Measurements from ENCODE around the gene CCKAR. TPM values are rescaled to one million over a fixed set of nuclear protein-coding genes. Genes with fewer than 3 reads are reported as not detected.

Gene CCKAR
- polyA plus RNA-seq, 4 donors, result 0.18 TPM; not detected in 3

DNA sequence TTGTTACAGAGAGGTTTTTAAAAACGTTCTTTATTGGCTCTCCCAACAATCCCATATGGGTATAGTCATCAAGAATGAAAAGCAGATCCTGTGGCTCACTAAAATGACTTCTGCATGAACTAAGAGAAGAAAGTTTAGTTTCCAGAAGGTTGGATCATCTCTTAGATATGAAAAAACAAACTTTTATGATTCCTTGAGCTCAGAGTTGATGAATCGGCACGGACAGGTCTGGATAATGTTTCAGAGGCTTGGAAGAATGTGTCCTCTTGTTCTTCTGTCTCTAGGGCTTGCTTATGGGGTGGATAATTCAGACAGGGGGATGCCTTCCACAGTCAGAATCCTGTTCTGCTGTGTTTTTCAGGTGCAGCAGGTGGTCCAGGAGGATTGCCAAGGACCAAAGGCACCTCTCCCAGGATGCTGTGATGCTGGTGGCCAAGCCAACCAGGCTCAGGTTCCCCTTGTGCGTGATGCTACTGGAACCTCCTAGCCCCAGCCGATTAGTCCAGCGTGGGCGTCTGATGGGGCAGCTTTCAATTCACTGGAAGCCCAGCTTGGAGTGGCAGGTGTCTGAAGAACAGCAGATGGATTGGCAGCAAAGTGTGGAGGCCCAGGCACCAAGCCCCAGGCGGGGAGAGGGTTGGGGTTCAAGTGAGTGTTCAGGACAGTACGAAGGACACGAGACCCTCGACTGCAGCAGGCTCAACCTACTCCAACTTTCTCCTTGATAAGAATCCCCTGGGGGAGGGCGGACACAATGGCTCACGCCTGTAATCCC is 30.3 kb downstream of the CCKAR start:
- no peaks in the 10 kb centered on the region for H3K4me1 ChIP-seq (ENCODE audit: control insufficient read depth in 3 of 3, insufficient read depth in 2 of 3, low read depth in 1 of 3, low read length in 2 of 3)
- DNase-seq (no peak), FAIRE-seq (no peak)
- WGBS, 3 donors, result 93 to 95% (median 94%) methylated on average over 13 of the region's 13 CpGs
- no peaks in the 10 kb centered on the region for H3K27me3 ChIP-seq (ENCODE audit: control insufficient read depth in 3 of 3, insufficient read depth in 3 of 3, low read length in 3 of 3)
- H3K4me3 ChIP-seq (ENCODE audit: low read depth in 1 of 3, low read length in 3 of 3), result no peak overlapping the region
- peaks cover 0 to 4% of the 10 kb centered on the region in 2 donors for H3K9me3 ChIP-seq (ENCODE audit: control insufficient read depth in 2 of 2, insufficient read depth in 1 of 2, low read depth in 1 of 2, low read length in 1 of 2)
- no peaks in the 10 kb centered on the region for H3K36me3 ChIP-seq (ENCODE audit: control insufficient read depth in 3 of 3, insufficient read depth in 2 of 3, low read depth in 1 of 3, low read length in 3 of 3)
- H3K27ac ChIP-seq (ENCODE audit: low read depth in 1 of 3, low read length in 2 of 3), result no peak overlapping the region

- DNase-seq (peak; percentile 53 to 64), FAIRE-seq (peak; percentile 15)
Observed at GRCh38 chr4:26459054-26459755, 31.1 kb downstream of the CCKAR start.

DNA sequence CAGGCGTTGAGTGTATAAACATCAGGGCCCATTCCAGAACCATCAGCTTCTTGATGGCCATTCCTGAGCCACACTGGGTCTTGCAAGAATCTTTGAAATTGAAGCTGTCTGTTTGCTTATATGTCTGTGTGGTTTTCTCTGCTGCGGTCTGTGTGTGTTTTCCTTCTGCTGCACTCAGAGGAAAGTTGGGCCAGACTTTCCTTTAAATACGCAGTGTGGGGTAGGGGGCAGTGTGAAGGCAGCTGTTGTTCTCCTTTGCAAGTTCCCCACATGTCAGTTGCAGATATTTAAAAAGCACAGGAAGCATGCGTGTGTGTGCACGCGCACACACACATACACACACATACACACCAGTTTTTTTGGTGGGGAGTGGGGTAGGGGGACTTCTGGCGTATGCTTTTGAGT is 32.1 kb downstream of the CCKAR start:
- 52 to 79% (median 62%) methylated on average over 7 of the region's 7 CpGs for WGBS, 3 donors
- no peak overlapping the region for H3K27ac ChIP-seq (ENCODE audit: low read depth in 1 of 3, low read length in 2 of 3)
- DNase-seq (no peak), FAIRE-seq (no peak)
- no peaks in the 10 kb centered on the region for H3K4me1 ChIP-seq (ENCODE audit: control insufficient read depth in 3 of 3, insufficient read depth in 2 of 3, low read depth in 1 of 3, low read length in 2 of 3)
- no peaks in the 10 kb centered on the region for H3K27me3 ChIP-seq (ENCODE audit: control insufficient read depth in 3 of 3, insufficient read depth in 3 of 3, low read length in 3 of 3)
- peaks cover 0 to 8% of the 10 kb centered on the region in 2 donors for H3K9me3 ChIP-seq (ENCODE audit: control insufficient read depth in 2 of 2, insufficient read depth in 1 of 2, low read depth in 1 of 2, low read length in 1 of 2)
- H3K4me3 ChIP-seq (ENCODE audit: low read depth in 1 of 3, low read length in 3 of 3), result no peak overlapping the region
- no peaks in the 10 kb centered on the region for H3K36me3 ChIP-seq (ENCODE audit: control insufficient read depth in 3 of 3, insufficient read depth in 2 of 3, low read depth in 1 of 3, low read length in 3 of 3)

More at GRCh38 chr4:26459054-26459755, 31.1 kb downstream of the CCKAR start:
- no peaks in the 10 kb centered on the region for H3K4me1 ChIP-seq (ENCODE audit: control insufficient read depth in 3 of 3, insufficient read depth in 2 of 3, low read depth in 1 of 3, low read length in 2 of 3)
- H3K27ac ChIP-seq (ENCODE audit: low read depth in 1 of 3, low read length in 2 of 3), result no peak overlapping the region
- H3K4me3 ChIP-seq (ENCODE audit: low read depth in 1 of 3, low read length in 3 of 3), result no peak overlapping the region
- no peaks in the 10 kb centered on the region for H3K27me3 ChIP-seq (ENCODE audit: control insufficient read depth in 3 of 3, insufficient read depth in 3 of 3, low read length in 3 of 3)
- H3K36me3 ChIP-seq (ENCODE audit: control insufficient read depth in 3 of 3, insufficient read depth in 2 of 3, low read depth in 1 of 3, low read length in 3 of 3), result no peaks in the 10 kb centered on the region
- H3K9me3 ChIP-seq (ENCODE audit: control insufficient read depth in 2 of 2, insufficient read depth in 1 of 2, low read depth in 1 of 2, low read length in 1 of 2), result peaks cover 0 to 7% of the 10 kb centered on the region in 2 donors
- WGBS, 3 donors, result 22 to 43% (median 24%) methylated on average over 19 of the region's 19 CpGs

DNA sequence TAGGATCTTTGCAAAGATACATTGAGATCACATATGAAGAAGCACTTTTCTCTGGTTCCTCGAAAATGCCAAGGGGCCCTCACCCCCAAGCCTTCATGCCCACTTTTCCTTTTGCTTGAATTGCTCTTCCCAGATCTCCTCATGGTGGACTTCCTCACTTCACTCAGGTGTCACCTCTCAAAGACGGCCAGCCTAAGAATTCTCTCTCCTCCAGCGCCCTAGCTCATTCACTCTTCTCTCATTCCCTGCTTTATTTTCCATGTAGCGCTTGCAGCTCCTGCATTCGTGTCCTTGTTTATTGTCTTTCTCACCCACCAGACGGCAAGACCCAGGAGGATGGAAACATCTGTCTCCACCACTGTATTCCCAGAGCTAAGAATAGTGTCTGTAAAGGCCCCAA is 32.9 kb downstream of the CCKAR start:
- WGBS, 3 donors, result 84 to 89% (median 88%) methylated on average over 6 of the region's 6 CpGs
- peaks cover 0 to 8% of the 10 kb centered on the region in 2 donors for H3K9me3 ChIP-seq (ENCODE audit: control insufficient read depth in 2 of 2, insufficient read depth in 1 of 2, low read depth in 1 of 2, low read length in 1 of 2)
- no peaks in the 10 kb centered on the region for H3K36me3 ChIP-seq (ENCODE audit: control insufficient read depth in 3 of 3, insufficient read depth in 2 of 3, low read depth in 1 of 3, low read length in 3 of 3)
- FAIRE-seq, result no peak
- no peak overlapping the region for H3K27ac ChIP-seq (ENCODE audit: low read depth in 1 of 3, low read length in 2 of 3)
- no peak overlapping the region for H3K4me3 ChIP-seq (ENCODE audit: low read depth in 1 of 3, low read length in 3 of 3)
- peaks cover 0 to under 1% (median 0%) of the 10 kb centered on the region in 3 donors for H3K4me1 ChIP-seq (ENCODE audit: control insufficient read depth in 3 of 3, insufficient read depth in 2 of 3, low read depth in 1 of 3, low read length in 2 of 3)
- DNase-seq, result no peak
- no peaks in the 10 kb centered on the region for H3K27me3 ChIP-seq (ENCODE audit: control insufficient read depth in 3 of 3, insufficient read depth in 3 of 3, low read length in 3 of 3)

DNA sequence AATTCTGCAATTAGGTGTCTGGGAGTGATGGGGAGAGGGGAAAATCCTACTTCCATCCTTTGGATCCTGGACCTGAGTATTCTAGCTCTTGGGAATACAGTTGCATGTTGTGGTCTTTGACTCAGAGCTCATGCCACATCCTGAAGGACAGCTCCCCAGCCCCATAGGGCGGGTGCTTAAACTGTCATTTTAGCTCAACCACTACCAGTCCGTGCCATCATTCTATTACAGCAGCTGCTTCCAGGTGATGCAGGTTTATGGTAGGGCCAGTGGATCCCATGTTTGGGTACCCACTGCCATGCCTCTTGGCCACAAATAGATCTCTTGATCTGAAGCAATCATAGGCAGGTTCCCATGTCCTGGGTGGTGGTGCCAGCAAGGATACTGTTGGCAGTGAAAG is 34.7 kb downstream of the CCKAR start:
- no peak overlapping the region for H3K4me3 ChIP-seq (ENCODE audit: low read depth in 1 of 3, low read length in 3 of 3)
- FAIRE-seq, result no peak
- peaks cover 0 to 8% of the 10 kb centered on the region in 2 donors for H3K9me3 ChIP-seq (ENCODE audit: control insufficient read depth in 2 of 2, insufficient read depth in 1 of 2, low read depth in 1 of 2, low read length in 1 of 2)
- no peaks in the 10 kb centered on the region for H3K27me3 ChIP-seq (ENCODE audit: control insufficient read depth in 3 of 3, insufficient read depth in 3 of 3, low read length in 3 of 3)
- 76 to 86% (median 82%) methylated on average over 2 of the region's 2 CpGs for WGBS, 3 donors
- peaks cover 0 to 5% (median 0%) of the 10 kb centered on the region in 3 donors for H3K4me1 ChIP-seq (ENCODE audit: control insufficient read depth in 3 of 3, insufficient read depth in 2 of 3, low read depth in 1 of 3, low read length in 2 of 3)
- H3K27ac ChIP-seq (ENCODE audit: low read depth in 1 of 3, low read length in 2 of 3), result no peak overlapping the region
- H3K36me3 ChIP-seq (ENCODE audit: control insufficient read depth in 3 of 3, insufficient read depth in 2 of 3, low read depth in 1 of 3, low read length in 3 of 3), result no peaks in the 10 kb centered on the region
- no peak for DNase-seq

- Histone ChIP-seq H3K4me1 (ENCODE audit: control insufficient read depth in 3 of 3, insufficient read depth in 2 of 3, low read depth in 1 of 3, low read length in 2 of 3) (peaks cover 0 to 5% (median 0%) of the 10 kb centered on the region in 3 donors), H3K27ac (ENCODE audit: low read depth in 1 of 3, low read length in 2 of 3) (no peak overlapping the region), H3K4me3 (ENCODE audit: low read depth in 1 of 3, low read length in 3 of 3) (no peak overlapping the region), H3K9me3 (ENCODE audit: control insufficient read depth in 2 of 2, insufficient read depth in 1 of 2, low read depth in 1 of 2, low read length in 1 of 2) (peaks cover 0 to 8% of the 10 kb centered on the region in 2 donors), H3K27me3 (ENCODE audit: control insufficient read depth in 3 of 3, insufficient read depth in 3 of 3, low read length in 3 of 3) (no peaks in the 10 kb centered on the region), H3K36me3 (ENCODE audit: control insufficient read depth in 3 of 3, insufficient read depth in 2 of 3, low read depth in 1 of 3, low read length in 3 of 3) (no peaks in the 10 kb centered on the region)
- FAIRE-seq (no peak), DNase-seq (no peak)
- 94 to 97% (median 96%) methylated on average over 3 of the region's 3 CpGs for WGBS, 3 donors
Observed at GRCh38 chr4:26454961-26455360, 35.3 kb downstream of the CCKAR start.

- H3K4me3 ChIP-seq (ENCODE audit: low read depth in 1 of 3, low read length in 3 of 3), result no peak overlapping the region
- H3K36me3 ChIP-seq (ENCODE audit: control insufficient read depth in 3 of 3, insufficient read depth in 2 of 3, low read depth in 1 of 3, low read length in 3 of 3), result no peaks in the 10 kb centered on the region
- 51 to 72% (median 64%) methylated on average over 15 of the region's 15 CpGs for WGBS, 3 donors
- no peak for FAIRE-seq
- peaks cover 0 to 8% of the 10 kb centered on the region in 2 donors for H3K9me3 ChIP-seq (ENCODE audit: control insufficient read depth in 2 of 2, insufficient read depth in 1 of 2, low read depth in 1 of 2, low read length in 1 of 2)
- no peaks in the 10 kb centered on the region for H3K27me3 ChIP-seq (ENCODE audit: control insufficient read depth in 3 of 3, insufficient read depth in 3 of 3, low read length in 3 of 3)
- peaks cover 0 to 5% (median 0%) of the 10 kb centered on the region in 3 donors for H3K4me1 ChIP-seq (ENCODE audit: control insufficient read depth in 3 of 3, insufficient read depth in 2 of 3, low read depth in 1 of 3, low read length in 2 of 3)
- DNase-seq, result peak; percentile 8 to 26
- no peak overlapping the region for H3K27ac ChIP-seq (ENCODE audit: low read depth in 1 of 3, low read length in 2 of 3)
Observed at GRCh38 chr4:26452565-26453531, 37.4 kb downstream of the CCKAR start.

DNA sequence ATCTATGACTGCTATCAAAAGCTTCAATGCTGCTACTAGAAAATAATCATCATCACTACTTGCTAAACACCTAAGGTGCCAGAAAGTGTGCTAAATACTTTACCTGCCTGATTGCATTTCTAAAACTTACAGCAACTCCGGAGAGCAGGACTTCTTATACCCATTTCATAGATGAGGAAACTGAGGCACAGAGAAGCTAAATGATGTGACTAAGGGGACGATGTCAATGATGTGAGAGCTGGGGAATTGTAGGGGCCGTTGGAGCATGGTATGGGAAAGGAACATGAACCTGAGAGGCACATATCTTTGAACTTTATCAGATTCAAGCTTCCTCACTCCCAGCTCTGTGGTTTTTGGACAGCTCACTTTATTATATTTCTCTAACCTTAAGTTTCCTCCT is 38.7 kb downstream of the CCKAR start:
- no peak overlapping the region for H3K4me3 ChIP-seq (ENCODE audit: low read depth in 1 of 3, low read length in 3 of 3)
- WGBS, 3 donors, result 63 to 78% (median 71%) methylated on average over 3 of the region's 3 CpGs
- H3K4me1 ChIP-seq (ENCODE audit: control insufficient read depth in 3 of 3, insufficient read depth in 2 of 3, low read depth in 1 of 3, low read length in 2 of 3), result peaks cover 0 to 5% (median 0%) of the 10 kb centered on the region in 3 donors
- no peaks in the 10 kb centered on the region for H3K27me3 ChIP-seq (ENCODE audit: control insufficient read depth in 3 of 3, insufficient read depth in 3 of 3, low read length in 3 of 3)
- no peaks in the 10 kb centered on the region for H3K36me3 ChIP-seq (ENCODE audit: control insufficient read depth in 3 of 3, insufficient read depth in 2 of 3, low read depth in 1 of 3, low read length in 3 of 3)
- FAIRE-seq, result no peak
- DNase-seq, result no peak
- no peak overlapping the region for H3K27ac ChIP-seq (ENCODE audit: low read depth in 1 of 3, low read length in 2 of 3)
- peaks cover 0 to 8% of the 10 kb centered on the region in 2 donors for H3K9me3 ChIP-seq (ENCODE audit: control insufficient read depth in 2 of 2, insufficient read depth in 1 of 2, low read depth in 1 of 2, low read length in 1 of 2)

All from small intestine (tissue), 7 donors.